Bone marrow (tissue), 2 donors: Measurements from ENCODE around the gene SKAP2.

Experiments used
- DNase-seq, 2 donors: peaks; one replicate each; lab custom pipeline; 2025; lab: John Stamatoyannopoulos, UW

SKAP2 gene

GRCh38 chr7:26777385-26777784 lies 87.0 kb downstream of the SKAP2 start:
- no peak for DNase-seq

GRCh38 chr7:26760501-26760900 lies 103.9 kb downstream of the SKAP2 start:
- no peak for DNase-seq

GRCh38 chr7:26759108-26759507 lies 105.3 kb downstream of the SKAP2 start:
- no peak for DNase-seq

GRCh38 chr7:26743205-26743604 lies 121.2 kb downstream of the SKAP2 start:
- DNase-seq, result no peak

- DNase-seq, result no peak
Measured at GRCh38 chr7:26735976-26736600, 128.3 kb downstream of the SKAP2 start.

GRCh38 chr7:26729150-26729775 lies 135.1 kb downstream of the SKAP2 start:
- no peak for DNase-seq

- DNase-seq, result no peak
Measured at GRCh38 chr7:26726051-26726450, 138.3 kb downstream of the SKAP2 start.

GRCh38 chr7:26724795-26725194 lies 139.6 kb downstream of the SKAP2 start:
- no peak for DNase-seq

- DNase-seq, result no peak
Measured at GRCh38 chr7:26723129-26723528, 141.3 kb downstream of the SKAP2 start.

- no peak for DNase-seq
Measured at GRCh38 chr7:26721450-26721849, 142.9 kb downstream of the SKAP2 start.

- DNase-seq, result no peak
Measured at GRCh38 chr7:26718063-26718462, 146.3 kb downstream of the SKAP2 start.

GRCh38 chr7:26714438-26714837 lies 150.0 kb downstream of the SKAP2 start:
- no peak for DNase-seq

- DNase-seq, result no peak
Measured at GRCh38 chr7:26714006-26714405, 150.4 kb downstream of the SKAP2 start.

- peak in 1 of 2 donors; percentile 59 for DNase-seq
Measured at GRCh38 chr7:26709210-26709990, 155.0 kb downstream of the SKAP2 start.

- DNase-seq, result peak in 1 of 2 donors; percentile 37
Measured at GRCh38 chr7:26705567-26705966, 158.8 kb downstream of the SKAP2 start.

- DNase-seq, result no peak
Measured at GRCh38 chr7:26704786-26705185, 159.6 kb downstream of the SKAP2 start.

GRCh38 chr7:26704036-26704435 lies 160.4 kb downstream of the SKAP2 start:
- DNase-seq, result no peak

GRCh38 chr7:26700893-26701292 lies 163.5 kb downstream of the SKAP2 start:
- no peak for DNase-seq

- DNase-seq, result no peak
Measured at GRCh38 chr7:26700386-26700785, 164.0 kb downstream of the SKAP2 start.

GRCh38 chr7:26699766-26700165 lies 164.6 kb downstream of the SKAP2 start:
- DNase-seq, result no peak

GRCh38 chr7:26698806-26699205 lies 165.6 kb downstream of the SKAP2 start:
- no peak for DNase-seq

GRCh38 chr7:26698194-26698593 lies 166.2 kb downstream of the SKAP2 start:
- no peak for DNase-seq

- peak in 1 of 2 donors; percentile 23 for DNase-seq
Measured at GRCh38 chr7:26696978-26697377, 167.4 kb downstream of the SKAP2 start.
